GM12872 (cell line): Measurements from ENCODE around the gene CLEC18A.
A peak's percentile ranks its signal among the peaks of the same experiment; 100 is the strongest.

Experiments
- TF ChIP-seq, protein P1 (sequence below): IDR thresholded peaks from 3 replicates; pipeline ENCODE4 v1.5.1; 2011; ENCODE audit warnings: low read depth, mild to moderate bottlenecking, low read length, moderate library complexity; ENCODE audit not compliant: insufficient read depth

CLEC18A gene

DNA sequence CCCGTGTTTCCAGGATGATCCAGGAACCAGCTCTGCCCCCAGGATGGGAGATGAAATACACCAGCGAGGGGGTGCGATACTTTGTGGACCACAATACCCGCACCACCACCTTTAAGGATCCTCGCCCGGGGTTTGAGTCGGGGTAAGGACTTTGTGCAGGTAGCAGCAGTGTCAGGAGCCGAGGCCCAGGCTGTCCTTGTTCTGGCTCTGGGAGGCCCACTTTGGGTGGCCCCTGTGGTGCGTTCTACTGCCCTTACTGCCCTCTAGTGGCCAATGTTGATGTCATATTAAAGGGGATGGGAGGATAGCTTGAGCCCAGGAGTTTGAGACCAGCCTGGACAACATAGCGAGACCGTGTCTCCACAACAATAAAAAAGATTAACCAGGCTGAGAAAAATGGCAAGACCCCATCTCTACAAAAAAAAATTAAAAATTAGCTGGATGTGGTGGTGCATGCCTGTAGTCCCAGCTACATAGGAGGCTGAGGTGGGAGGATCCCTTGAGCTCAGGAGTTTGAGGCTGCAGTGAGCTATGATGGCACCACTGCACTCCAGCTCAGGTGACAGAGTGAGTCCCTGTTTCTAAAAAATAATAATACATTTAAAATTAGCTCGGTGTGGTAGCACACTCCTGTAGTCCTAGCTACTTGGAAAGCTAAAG, 20.9 kb upstream of the CLEC18A start:
- TF ChIP-seq, protein P1, sequence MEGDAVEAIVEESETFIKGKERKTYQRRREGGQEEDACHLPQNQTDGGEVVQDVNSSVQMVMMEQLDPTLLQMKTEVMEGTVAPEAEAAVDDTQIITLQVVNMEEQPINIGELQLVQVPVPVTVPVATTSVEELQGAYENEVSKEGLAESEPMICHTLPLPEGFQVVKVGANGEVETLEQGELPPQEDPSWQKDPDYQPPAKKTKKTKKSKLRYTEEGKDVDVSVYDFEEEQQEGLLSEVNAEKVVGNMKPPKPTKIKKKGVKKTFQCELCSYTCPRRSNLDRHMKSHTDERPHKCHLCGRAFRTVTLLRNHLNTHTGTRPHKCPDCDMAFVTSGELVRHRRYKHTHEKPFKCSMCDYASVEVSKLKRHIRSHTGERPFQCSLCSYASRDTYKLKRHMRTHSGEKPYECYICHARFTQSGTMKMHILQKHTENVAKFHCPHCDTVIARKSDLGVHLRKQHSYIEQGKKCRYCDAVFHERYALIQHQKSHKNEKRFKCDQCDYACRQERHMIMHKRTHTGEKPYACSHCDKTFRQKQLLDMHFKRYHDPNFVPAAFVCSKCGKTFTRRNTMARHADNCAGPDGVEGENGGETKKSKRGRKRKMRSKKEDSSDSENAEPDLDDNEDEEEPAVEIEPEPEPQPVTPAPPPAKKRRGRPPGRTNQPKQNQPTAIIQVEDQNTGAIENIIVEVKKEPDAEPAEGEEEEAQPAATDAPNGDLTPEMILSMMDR = peak; percentile 67

DNA sequence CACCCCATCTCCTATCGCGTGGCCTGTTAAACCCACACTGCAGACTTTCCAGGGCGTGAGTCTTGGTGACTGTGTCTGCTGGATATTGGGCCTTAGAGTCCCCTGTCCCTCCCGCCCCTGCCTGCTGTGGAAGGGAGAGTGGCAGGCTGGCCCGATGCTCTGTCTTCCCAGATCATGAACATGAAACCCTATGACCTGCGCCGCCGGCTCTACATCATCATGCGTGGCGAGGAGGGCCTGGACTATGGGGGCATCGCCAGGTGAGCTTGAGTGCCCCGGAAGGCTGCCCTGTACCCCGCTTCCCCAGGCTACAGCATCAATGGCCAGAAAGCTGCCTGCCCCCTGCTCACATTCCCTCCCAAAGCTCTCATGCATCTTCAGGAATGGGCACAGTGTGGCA, 19.5 kb upstream of the CLEC18A start:
- TF ChIP-seq, protein P1 = no peak

GRCh38 chr16:69932228-69932627, 18.9 kb upstream of the CLEC18A start:
- TF ChIP-seq, protein P1 = no peak

DNA sequence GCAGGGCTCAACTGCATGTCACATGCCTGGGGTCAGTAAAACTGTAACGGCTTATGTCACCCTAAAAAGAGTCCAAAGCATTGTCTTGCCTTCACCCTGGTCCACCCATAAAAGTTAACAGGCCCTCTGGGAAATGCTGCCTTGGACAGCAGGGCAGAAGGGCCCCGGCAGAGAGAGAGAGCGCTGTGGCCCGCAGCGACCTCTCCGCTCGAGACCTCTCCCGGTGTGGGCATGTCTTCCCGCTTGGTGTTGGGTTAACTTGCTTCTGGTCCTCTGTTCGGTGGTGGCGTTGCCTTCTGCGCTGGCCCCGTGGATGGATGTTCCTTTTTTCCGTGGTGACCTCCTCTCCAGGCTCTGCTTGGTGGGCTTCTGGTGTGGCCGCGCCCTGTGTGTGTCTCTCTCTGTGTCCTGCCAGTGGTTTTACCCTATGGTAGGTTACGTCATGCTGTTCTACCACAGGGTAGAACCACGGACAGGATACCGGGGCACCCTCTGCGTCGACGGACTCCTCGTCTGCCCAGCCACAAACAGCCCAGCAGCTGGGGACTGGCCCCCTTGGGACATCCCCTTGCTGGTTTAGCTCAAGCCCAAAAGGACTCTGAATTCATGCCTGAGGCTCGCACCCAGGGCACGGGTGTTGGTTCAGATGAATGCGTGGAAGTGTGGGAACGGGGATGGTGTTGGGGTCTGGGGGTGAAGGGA, 18.3 kb upstream of the CLEC18A start:
- TF ChIP-seq, protein P1 = no peak

- TF ChIP-seq, protein P1 = no peak
Observed at GRCh38 chr16:69934044-69934443, 17.1 kb upstream of the CLEC18A start.

DNA sequence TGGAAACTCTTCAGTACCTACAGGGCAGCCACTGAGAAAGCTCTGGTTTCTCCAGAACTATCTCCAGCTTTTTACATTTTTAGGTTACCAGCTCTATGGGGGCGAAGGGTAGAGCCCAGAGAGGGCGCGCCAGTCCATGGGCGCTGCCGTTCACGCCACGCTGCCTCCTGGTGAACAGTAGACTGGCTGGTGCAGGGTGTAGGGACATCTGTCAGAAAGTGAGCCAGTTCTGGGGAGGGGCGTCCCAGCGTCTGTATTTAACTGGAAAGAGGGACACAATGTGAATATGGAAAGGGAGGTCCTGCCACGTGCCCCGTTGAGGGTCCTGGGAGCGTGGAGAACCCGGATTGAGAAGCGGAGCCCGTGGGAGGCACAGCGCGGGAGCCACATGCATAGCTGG, 16.4 kb upstream of the CLEC18A start:
- TF ChIP-seq, protein P1 = no peak

- TF ChIP-seq, protein P1 = no peak
Observed at GRCh38 chr16:69935278-69935711, 15.8 kb upstream of the CLEC18A start.
